IMR-90 (cell line): ENCODE measurements around the gene PKD1L1. TPM values are rescaled to one million over a fixed set of nuclear protein-coding genes. Genes with fewer than 3 reads are reported as not detected.
A peak's percentile ranks its signal among the peaks of the same experiment; 100 is the strongest.

Experiments used
- ATAC-seq: fragments of 200-7000 bp; cut with Tn5 transposase; 2 replicates; pipeline ENCODE4 v1.9.1; 2020; ENCODE audit warnings: low read depth, mild to moderate bottlenecking, moderate library complexity
- BruUV-seq: library from RNA; stranded (reverse); fragments of 400-500 nt; replicated peaks from 2 replicates; lab custom pipeline; 2021; lab: Mats Ljungman, UMichigan
- CTCF ChIA-PET: fragments of 300-600 bp; formaldehyde crosslinking; extraction: SDS; loops from one replicate; lab custom pipeline; 2021; ENCODE audit warnings: antibody characterized with exemption; lab: Yijun Ruan, JAX
- POLR2A ChIA-PET: fragments of 300-600 bp; sonication (Branson Sonifier 250); formaldehyde crosslinking; loops from one replicate; lab custom pipeline; 2022; ENCODE audit warnings: antibody characterized with exemption; ENCODE audit not compliant: unreplicated experiment; lab: Charles Lee
- DNase-seq: peaks from one replicate; pipeline ENCODE4 v3.0.0; 2013
- H2AFZ ChIP-seq: replicated peaks from 2 replicates; pipeline ENCODE3; 2013; ENCODE audit warnings: low read length, mild to moderate bottlenecking; ENCODE audit not compliant: poor library complexity
- H2AK5ac ChIP-seq: 2 replicates; pipeline ENCODE4 v1.6.1; 2013; ENCODE audit warnings: low read depth, low read length, inconsistent platforms
- H2AK9ac ChIP-seq: replicated peaks from 2 replicates; pipeline ENCODE3; 2013; ENCODE audit warnings: mild to moderate bottlenecking, low read depth, low read length, moderate library complexity; ENCODE audit not compliant: poor library complexity
- H2BK120ac ChIP-seq: 2 replicates; pipeline ENCODE4 v1.6.1; 2013; ENCODE audit warnings: low read depth, low read length, inconsistent platforms
- H2BK15ac ChIP-seq: 3 replicates; pipeline ENCODE4 v1.6.1; 2013; ENCODE audit warnings: low read depth, low read length, inconsistent platforms
- H2BK20ac ChIP-seq: 2 replicates; pipeline ENCODE4 v1.6.1; 2013; ENCODE audit warnings: low read depth, mild to moderate bottlenecking, inconsistent platforms, low read length, moderate library complexity
- H2BK5ac ChIP-seq: 2 replicates; pipeline ENCODE4 v1.6.1; 2013; ENCODE audit warnings: mild to moderate bottlenecking, low read depth, low read length, inconsistent platforms; ENCODE audit not compliant: poor library complexity, severe bottlenecking
- H3K14ac ChIP-seq: replicated peaks from 2 replicates; pipeline ENCODE4 v1.6.1; 2013; ENCODE audit warnings: low read depth, low read length, inconsistent platforms
- H3K18ac ChIP-seq: 2 replicates; pipeline ENCODE4 v1.6.1; 2013; ENCODE audit warnings: low read depth, low read length, control low read depth
- H3K23ac ChIP-seq: 2 replicates; pipeline ENCODE4 v1.6.1; 2013; ENCODE audit warnings: low read depth, low read length, inconsistent platforms
- H3K27ac ChIP-seq: 2 replicates; pipeline ENCODE4 v1.5.1; 2013; ENCODE audit warnings: mild to moderate bottlenecking, control low read depth, low read length; ENCODE audit not compliant: insufficient read depth
- H3K27me3 ChIP-seq: 2 replicates; pipeline ENCODE4 v1.6.1; 2013; ENCODE audit warnings: low read length; ENCODE audit not compliant: control insufficient read depth, insufficient read depth
- H3K36me3 ChIP-seq: 2 replicates; pipeline ENCODE4 v1.6.1; 2013; ENCODE audit warnings: low read length, mixed read lengths; ENCODE audit not compliant: control insufficient read depth, insufficient read depth
- H3K4ac ChIP-seq: 2 replicates; pipeline ENCODE4 v1.6.1; 2013; ENCODE audit warnings: low read depth, low read length, inconsistent platforms
- H3K4me1 ChIP-seq: 2 replicates; pipeline ENCODE4 v1.6.1; 2013; ENCODE audit warnings: low read length, mixed read lengths; ENCODE audit not compliant: control insufficient read depth, insufficient read depth
- H3K4me2 ChIP-seq: 2 replicates; pipeline ENCODE4 v1.6.1; 2013; ENCODE audit warnings: low read depth, mild to moderate bottlenecking, control low read depth, low read length, moderate library complexity
- H3K4me3 ChIP-seq: 2 replicates; pipeline ENCODE4 v1.5.1; 2013; ENCODE audit warnings: low read depth, mild to moderate bottlenecking, control low read depth, low read length, moderate library complexity; ENCODE audit not compliant: insufficient read depth
- H3K56ac ChIP-seq: 2 replicates; pipeline ENCODE4 v1.6.1; 2013; ENCODE audit warnings: low read length, inconsistent platforms; ENCODE audit not compliant: insufficient read depth; ENCODE audit errors: extremely low read depth
- H3K79me1 ChIP-seq, 2 experiments: 2 replicates each; pipeline ENCODE4 v1.6.1; 2013; ENCODE audit warnings: low read length in 2 of 2, inconsistent platforms in 1 of 2, low read depth in 1 of 2
- H3K9ac ChIP-seq: 2 replicates; pipeline ENCODE4 v1.6.1; 2013; ENCODE audit warnings: low read depth, low read length, control low read depth
- H3K9me1 ChIP-seq: 2 replicates; pipeline ENCODE4 v1.6.1; 2013; ENCODE audit warnings: low read length, inconsistent platforms; ENCODE audit not compliant: insufficient read depth
- H3K9me3 ChIP-seq: 2 replicates; pipeline ENCODE4 v1.6.1; 2013; ENCODE audit warnings: low read length; ENCODE audit not compliant: control insufficient read depth, insufficient read depth
- H4K20me1 ChIP-seq: 2 replicates; pipeline ENCODE4 v1.6.1; 2013; ENCODE audit warnings: low read length, inconsistent platforms; ENCODE audit not compliant: insufficient read depth
- H4K5ac ChIP-seq: 2 replicates; pipeline ENCODE4 v1.6.1; 2013; ENCODE audit warnings: mild to moderate bottlenecking, low read depth, low read length, control low read depth
- H4K8ac ChIP-seq, 2 experiments: 2 replicates each; pipeline ENCODE4 v1.6.1; 2013; ENCODE audit warnings: low read depth in 2 of 2, low read length in 2 of 2, control low read depth in 1 of 2, inconsistent platforms in 1 of 2
- H4K91ac ChIP-seq: 2 replicates; pipeline ENCODE4 v1.6.1; 2013; ENCODE audit warnings: low read depth, low read length, inconsistent platforms; ENCODE audit not compliant: insufficient read depth
- BHLHE40 ChIP-seq: fragments of 150-350 bp; IDR thresholded peaks from 2 replicates; pipeline ENCODE4 v1.6.1; 2016; ENCODE audit warnings: mild to moderate bottlenecking, low read depth, low read length
- CEBPB ChIP-seq: IDR thresholded peaks from 2 replicates; pipeline ENCODE4 v1.6.1; 2012; ENCODE audit warnings: low read depth, low read length, improper control_type of control experiment
- ELK1 ChIP-seq: fragments of 150-350 bp; IDR thresholded peaks from 2 replicates; pipeline ENCODE4 v1.6.1; 2016; ENCODE audit warnings: low read depth, mild to moderate bottlenecking, low read length, moderate library complexity, borderline replicate concordance
- FOS ChIP-seq: fragments of 150-350 bp; IDR thresholded peaks from 2 replicates; pipeline ENCODE4 v1.6.1; 2016; ENCODE audit warnings: low read depth, low read length
- MAZ ChIP-seq: IDR thresholded peaks from 2 replicates; pipeline ENCODE4 v1.6.1; 2012; ENCODE audit warnings: low read depth, mild to moderate bottlenecking, low read length, improper control_type of control experiment, moderate library complexity, borderline replicate concordance
- NFE2L2 ChIP-seq: fragments of 150-350 bp; IDR thresholded peaks from 2 replicates; pipeline ENCODE4 v1.6.1; 2016; ENCODE audit warnings: low read depth, mild to moderate bottlenecking, low read length
- POLR2A ChIP-seq: IDR thresholded peaks from 2 replicates; pipeline ENCODE4 v1.6.1; 2012; ENCODE audit warnings: mild to moderate bottlenecking, low read depth, low read length
- RAD21 ChIP-seq: IDR thresholded peaks from 2 replicates; pipeline ENCODE4 v1.6.1; 2012; ENCODE audit warnings: low read length, improper control_type of control experiment
- RCOR1 ChIP-seq: IDR thresholded peaks from 2 replicates; pipeline ENCODE4 v1.6.1; 2012; ENCODE audit warnings: mild to moderate bottlenecking, low read length, improper control_type of control experiment; ENCODE audit not compliant: insufficient replicate concordance
- RFX5 ChIP-seq: IDR thresholded peaks from 2 replicates; pipeline ENCODE4 v1.8.0; 2012; ENCODE audit warnings: low read depth, mild to moderate bottlenecking, low read length, moderate library complexity
- SMC3 ChIP-seq: fragments of 150-350 bp; IDR thresholded peaks from 2 replicates; pipeline ENCODE4 v1.6.1; 2016; ENCODE audit warnings: low read depth, mild to moderate bottlenecking, antibody characterized with exemption, low read length, moderate library complexity
- USF2 ChIP-seq: fragments of 150-350 bp; IDR thresholded peaks from 2 replicates; pipeline ENCODE4 v1.6.1; 2017; ENCODE audit warnings: mild to moderate bottlenecking, antibody characterized with exemption, low read length, low read depth
- WGBS, 2 experiments: methylation state at CpG; one replicate each; pipeline versions ENCODE4 v1.1.5 to v1.1.7; 2013; ENCODE audit warnings: missing lambda C conversion rate in 2 of 2; ENCODE audit not compliant: insufficient read length in 1 of 2; ENCODE audit errors: extremely low coverage in 2 of 2; 5-methylcytosine and 5-hydroxymethylcytosine counted together
- dilution Hi-C: fragments of 300-500 bp; cut with HindIII; formaldehyde crosslinking; loops from one replicate; pipeline ENCODE4 v1.14.3; 2018; ENCODE audit warnings: low sequenced_read_pairs; ENCODE audit not compliant: unreplicated experiment
- in situ Hi-C: fragments of 300-500 bp; cut with MboI; formaldehyde crosslinking; loops from 3 replicates; pipeline ENCODE4 v1.14.3; 2019; ENCODE audit warnings: low sequenced_read_pairs, inconsistent platforms, mixed read lengths
- intact Hi-C: fragments of 100-400 bp; cut with micrococcal nuclease; formaldehyde crosslinking; loops from 2 replicates; pipeline ENCODE4 v1.10.0; 2022
- polyA plus RNA-seq, 3 experiments: library from polyadenylated mRNA; depleted of rRNA; stranded (reverse); fragments of >200 nt; gene quantifications; 2 replicates each; pipeline ENCODE4 v1.2.3, GENCODE V29; 2012; ENCODE audit warnings: low replicate concordance in 1 of 3
- total RNA-seq: library from RNA; depleted of rRNA; stranded (reverse); fragments of >200 nt; gene quantifications from 2 replicates; pipeline ENCODE4 v1.2.3, GENCODE V29; 2012

PKD1L1 gene
- total and polyA plus RNA-seq, 2 of the 4 experiments (the other 2 are of a cell fraction) = under 0.01 to 0.15 TPM

- intact Hi-C loops = no loop called here
- POLR2A ChIA-PET = no interaction called here
- Histone ChIP-seq H3K9ac (no peak overlapping the region), H3K9me1 (peaks cover 3% of the 10 kb centered on the region; the same call in 1 of the 2 replicates), H3K79me1 (no peaks in the 10 kb centered on the region), H3K14ac (no peak overlapping the region), H4K20me1 (no peaks in the 10 kb centered on the region), H3K4me2 (no peak overlapping the region), H3K27me3 (no peaks in the 10 kb centered on the region; the same call in 1 of the 2 replicates), H2BK5ac (no peak overlapping the region), H3K56ac (no peak overlapping the region), H3K23ac (no peak overlapping the region), H2AK5ac (no peak overlapping the region), H2BK15ac (no peak overlapping the region), H2AFZ (no peak overlapping the region), H2BK20ac (no peak overlapping the region), H3K9me3 (no peaks in the 10 kb centered on the region), H3K4me3 (no peak overlapping the region), H3K4ac (peak overlapping the region; percentile 0; the same call in 1 of the 2 replicates), H4K8ac (no peak overlapping the region), H3K18ac (no peak overlapping the region), H3K4me1 (peaks cover 8% of the 10 kb centered on the region), H2BK120ac (no peak overlapping the region), H2AK9ac (no peak overlapping the region), H3K36me3 (no peaks in the 10 kb centered on the region), H4K91ac (no peak overlapping the region), H4K5ac (no peak overlapping the region), H3K27ac (no peak overlapping the region)
- ATAC-seq = no peak
- CTCF ChIA-PET = interaction anchor here (0.6 kb wide), 1 partner anchor 290 kb away, joined by 3 read pairs; no protein-coding TSS in a partner anchor
- 100% methylated on average over 1 of the region's 4 CpGs; no CpG with 5 or more reads in 1 of the 2 experiments for WGBS, 2 experiments
- TF ChIP-seq CEBPB = no peak
- no peak for TF ChIP-seq RCOR1
- TF ChIP-seq USF2 = no peak
- no peak for TF ChIP-seq SMC3
- no peak for TF ChIP-seq RAD21
- no peak for TF ChIP-seq FOS
- TF ChIP-seq BHLHE40 = no peak
- TF ChIP-seq NFE2L2 = no peak
- no peak for TF ChIP-seq ELK1
- TF ChIP-seq POLR2A = no peak
- no peak for TF ChIP-seq MAZ
- TF ChIP-seq RFX5 = no peak
- in situ Hi-C loops = no loop called here
- DNase-seq = no peak
- BruUV-seq = no TSS peak
- dilution Hi-C loops = no loop called here
Measured at GRCh38 chr7:47746468-47746867, 201.8 kb downstream of the PKD1L1 start.
